A549 (cell line): Measurements from ENCODE around the gene PLEKHA6. TPM values are rescaled to one million over a fixed set of nuclear protein-coding genes. Genes with fewer than 3 reads are reported as not detected.

Experiments used
- ATAC-seq, 2 experiments: fragments of 200-7000 bp in 1 of 2; fragments of >200 bp in 1 of 2; cut with Nextera tagmentation in 1 of 2; cut with Tn5 transposase in 1 of 2; 3 replicates each; pipeline versions ENCODE4 v1.8.0 to v1.9.1; 2018 to 2020; ENCODE audit warnings: mild to moderate bottlenecking in 1 of 2, moderate library complexity in 1 of 2
- CTCF ChIA-PET: fragments of 300-600 bp; sonication (Branson Sonifier 250); formaldehyde crosslinking; extraction: SDS; loops from one replicate; lab custom pipeline; 2021; ENCODE audit warnings: antibody characterized with exemption, inconsistent platforms; lab: Yijun Ruan, JAX
- POLR2A ChIA-PET: fragments of 350-600 bp; formaldehyde crosslinking; extraction: SDS; loops from one replicate; lab custom pipeline; 2021; ENCODE audit warnings: antibody characterized with exemption, inconsistent platforms; lab: Yijun Ruan, JAX
- DNase-seq, 2 experiments: peaks; one replicate each; pipeline versions ENCODE4 v3.0.0 to v3.0.0-alpha.2; 2011 to 2016; ENCODE audit warnings: low read depth in 1 of 2, low spot score in 1 of 2
- FAIRE-seq: peaks from 2 replicates; lab custom pipeline; 2011; peaks lifted over from hg19 to GRCh38; lab: Jason Lieb, UNC
- H3K27ac ChIP-seq, 2 experiments: fragments of >200 bp; sonication (Bioruptor Twin); formaldehyde crosslinking; 3 replicates each; pipeline ENCODE4 v1.5.1; 2016 to 2017
- H3K4me1 ChIP-seq: fragments of >200 bp; sonication (Bioruptor Twin); formaldehyde crosslinking; 3 replicates; pipeline ENCODE4 v1.6.1; 2016
- H3K4me2 ChIP-seq: fragments of >200 bp; sonication (Bioruptor Twin); formaldehyde crosslinking; 3 replicates; pipeline ENCODE4 v1.6.1; 2016
- H3K4me3 ChIP-seq: fragments of >200 bp; sonication (Bioruptor Twin); formaldehyde crosslinking; 3 replicates; pipeline ENCODE4 v1.5.1; 2016
- H3K9me3 ChIP-seq: fragments of >200 bp; sonication (Bioruptor Twin); formaldehyde crosslinking; 3 replicates; pipeline ENCODE4 v1.6.1; 2016
- BHLHE40 ChIP-seq: IDR thresholded peaks from 2 replicates; pipeline ENCODE4 v1.6.1; 2012; ENCODE audit warnings: low read depth, low read length, inconsistent platforms
- CBX2 ChIP-seq: fragments of 200-600 bp; sonication (generic); IDR thresholded peaks from 2 replicates; pipeline ENCODE4 v1.6.1; 2016; ENCODE audit warnings: low read depth, mild to moderate bottlenecking, borderline replicate concordance
- CBX8 ChIP-seq: fragments of 200-600 bp; sonication (generic); IDR thresholded peaks from 2 replicates; pipeline ENCODE4 v1.6.1; 2016
- CTCF ChIP-seq: fragments of >200 bp; sonication (Bioruptor Twin); formaldehyde crosslinking; IDR thresholded peaks from 3 replicates; pipeline ENCODE4 v1.5.1; 2016
- EHF ChIP-seq: fragments of 250-450 bp; sonication (Bioruptor Pico); IDR thresholded peaks from 2 replicates; pipeline ENCODE4 v1.5.0; 2020; ENCODE audit warnings: mild to moderate bottlenecking
- EHMT2 ChIP-seq: fragments of 200-600 bp; sonication (generic); IDR thresholded peaks from 2 replicates; pipeline ENCODE4 v1.6.1; 2016; ENCODE audit warnings: antibody characterized with exemption, low read depth, mild to moderate bottlenecking, moderate library complexity
- ELK1 ChIP-seq: fragments of 150-350 bp; IDR thresholded peaks from 2 replicates; pipeline ENCODE4 v1.6.1; 2014; ENCODE audit warnings: low read depth, mild to moderate bottlenecking, low read length
- EP300 ChIP-seq, 2 experiments: fragments of >200 bp; sonication (Bioruptor Twin); formaldehyde crosslinking; IDR thresholded peaks; 2 replicates in 1 of 2; 3 replicates in 1 of 2; pipeline ENCODE4 v1.6.1; 2016 to 2017
- ESRRA ChIP-seq: fragments of 150-350 bp; IDR thresholded peaks from 2 replicates; pipeline ENCODE4 v1.6.1; 2014; ENCODE audit warnings: mild to moderate bottlenecking, low read length, borderline replicate concordance
- FOSB ChIP-seq: fragments of 250-450 bp; sonication (Bioruptor Pico); IDR thresholded peaks from 2 replicates; pipeline ENCODE4 v1.5.0; 2020; ENCODE audit warnings: mild to moderate bottlenecking, moderate library complexity
- HEYL ChIP-seq: fragments of 250-450 bp; sonication (Bioruptor Pico); IDR thresholded peaks from 2 replicates; pipeline ENCODE4 v1.8.0; 2021; ENCODE audit warnings: mild to moderate bottlenecking, moderate library complexity
- KDM1A ChIP-seq: fragments of 200-600 bp; sonication (generic); IDR thresholded peaks from 2 replicates; pipeline ENCODE4 v1.6.1; 2016; ENCODE audit warnings: low read depth, mild to moderate bottlenecking
- NFE2L2 ChIP-seq: fragments of 150-350 bp; conservative IDR thresholded peaks from 2 replicates; pipeline ENCODE4 v1.6.1; 2014; ENCODE audit warnings: low read length
- PBX3 ChIP-seq: IDR thresholded peaks from 2 replicates; pipeline ENCODE4 v1.6.1; 2012
- POLR2AphosphoS2 ChIP-seq: conservative IDR thresholded peaks from 2 replicates; pipeline ENCODE4 v1.6.1; 2012; ENCODE audit warnings: low read length, improper control_type of control experiment, inconsistent platforms
- REST ChIP-seq: fragments of 200-600 bp; sonication (generic); IDR thresholded peaks from 2 replicates; pipeline ENCODE4 v1.6.1; 2016; ENCODE audit warnings: antibody characterized with exemption, mild to moderate bottlenecking, moderate library complexity
- RFX5 ChIP-seq: fragments of 450-650 bp; IDR thresholded peaks from 2 replicates; pipeline ENCODE4 v1.7.1; 2014; ENCODE audit warnings: antibody characterized with exemption, mild to moderate bottlenecking, moderate library complexity
- RNF2 ChIP-seq: fragments of 200-600 bp; sonication (generic); IDR thresholded peaks from 2 replicates; pipeline ENCODE4 v1.6.1; 2016; ENCODE audit warnings: low read depth, mild to moderate bottlenecking, antibody characterized with exemption, moderate library complexity, borderline replicate concordance
- SREBF2 ChIP-seq: fragments of 450-650 bp; IDR thresholded peaks from 2 replicates; pipeline ENCODE4 v1.6.1; 2014; ENCODE audit warnings: mild to moderate bottlenecking, moderate library complexity
- USF2 ChIP-seq: fragments of 450-650 bp; IDR thresholded peaks from 2 replicates; pipeline ENCODE4 v1.6.1; 2014; ENCODE audit warnings: antibody characterized with exemption
- ZFP36 ChIP-seq: fragments of 450-650 bp; IDR thresholded peaks from 2 replicates; pipeline ENCODE4 v1.6.1; 2014; ENCODE audit warnings: borderline replicate concordance; ENCODE audit not compliant: partially characterized antibody
- ZNF302 ChIP-seq: fragments of 250-450 bp; sonication (Bioruptor Pico); IDR thresholded peaks from 2 replicates; pipeline ENCODE4 v1.9.0; 2021; ENCODE audit warnings: inconsistent platforms, mild to moderate bottlenecking, moderate library complexity
- WGBS: methylation state at CpG from one replicate; pipeline ENCODE4 v1.1.6; 2017; ENCODE audit errors: missing lambda C conversion rate; 5-methylcytosine and 5-hydroxymethylcytosine counted together
- polyA plus RNA-seq, 4 experiments: library from polyadenylated mRNA; depleted of rRNA in 3 of 4; stranded (reverse); fragments of >200 nt; fragmentation: RNase III in 1 of 4; extraction: RNeasy Plus Mini Kit Qiagen cat#74134 plus additional on column Dnase treatment in 1 of 4; gene quantifications; 2 replicates in 3 of 4; 3 replicates in 1 of 4; pipeline ENCODE4 v1.2.3, GENCODE V29; 2011 to 2017

PLEKHA6 gene
- polyA plus RNA-seq, 2 of the 4 experiments (the other 2 are of a cell fraction) = 13.0 to 26.2 TPM

- 85% methylated on average over 3 of the region's 3 CpGs for WGBS
- no peak for FAIRE-seq
- Histone ChIP-seq H3K4me3 (no peak overlapping the region), H3K4me2 (no peak overlapping the region), H3K27ac (no peak overlapping the region), H3K4me1 (peaks cover 5% of the 10 kb centered on the region; the same call in 1 of the 3 replicates), H3K9me3 (no peaks in the 10 kb centered on the region)
- ChIA-PET POLR2A (no interaction called here), CTCF (interaction anchor here (1.0 to 7.1 kb wide), 4 partner anchors 13 to 171 kb away, joined by 3 to 56 read pairs (median 10); no protein-coding TSS in a partner anchor)
- TF ChIP-seq USF2 (no peak), EHF (no peak), EP300 (IDR thresholded peaks at IDR 0.05) (no peak), ZFP36 (peak; percentile 87)
- no peak for DNase-seq
- no peak for ATAC-seq
Measured at GRCh38 chr1:204192589-204193352, 167.0 kb downstream of the PLEKHA6 start.

GRCh38 chr1:204192046-204192445 is 167.7 kb downstream of the PLEKHA6 start:
- CTCF ChIA-PET = interaction anchor here (0.7 to 7.1 kb wide), 8 partner anchors 14 to 172 kb away, joined by 3 to 56 read pairs (median 4); no protein-coding TSS in a partner anchor
- Histone ChIP-seq H3K4me3 (no peak overlapping the region), H3K27ac (no peak overlapping the region), H3K4me2 (no peak overlapping the region), H3K4me1 (peaks cover 5% of the 10 kb centered on the region; the same call in 1 of the 3 replicates), H3K9me3 (no peaks in the 10 kb centered on the region)
- WGBS = 79% methylated on average over 2 of the region's 2 CpGs
- POLR2A ChIA-PET = no interaction called here
- FAIRE-seq = no peak
- TF ChIP-seq POLR2AphosphoS2 (no peak), RNF2 (no peak), SREBF2 (no peak), EHMT2 (no peak), KDM1A (no peak), FOSB (no peak), ZNF302 (CRISPR knock-in tag) (no peak), CTCF (no peak), CBX8 (no peak), PBX3 (no peak), RFX5 (no peak), BHLHE40 (no peak), ESRRA (no peak), CBX2 (no peak), HEYL (CRISPR knock-in tag) (no peak), REST (no peak), NFE2L2 (no peak), ELK1 (no peak)
- ATAC-seq = no peak
- no peak for DNase-seq
